NCI-H2196 treated with DMSO at 0.1 percent for 48 hours (cell line): Measurements from ENCODE around the gene SLAMF8.

ENCODE experiments used
- DNase-seq: peaks from one replicate; lab custom pipeline; 2025; ENCODE audit not compliant: unreplicated experiment; lab: John Stamatoyannopoulos, UW

The SLAMF8 gene

DNA sequence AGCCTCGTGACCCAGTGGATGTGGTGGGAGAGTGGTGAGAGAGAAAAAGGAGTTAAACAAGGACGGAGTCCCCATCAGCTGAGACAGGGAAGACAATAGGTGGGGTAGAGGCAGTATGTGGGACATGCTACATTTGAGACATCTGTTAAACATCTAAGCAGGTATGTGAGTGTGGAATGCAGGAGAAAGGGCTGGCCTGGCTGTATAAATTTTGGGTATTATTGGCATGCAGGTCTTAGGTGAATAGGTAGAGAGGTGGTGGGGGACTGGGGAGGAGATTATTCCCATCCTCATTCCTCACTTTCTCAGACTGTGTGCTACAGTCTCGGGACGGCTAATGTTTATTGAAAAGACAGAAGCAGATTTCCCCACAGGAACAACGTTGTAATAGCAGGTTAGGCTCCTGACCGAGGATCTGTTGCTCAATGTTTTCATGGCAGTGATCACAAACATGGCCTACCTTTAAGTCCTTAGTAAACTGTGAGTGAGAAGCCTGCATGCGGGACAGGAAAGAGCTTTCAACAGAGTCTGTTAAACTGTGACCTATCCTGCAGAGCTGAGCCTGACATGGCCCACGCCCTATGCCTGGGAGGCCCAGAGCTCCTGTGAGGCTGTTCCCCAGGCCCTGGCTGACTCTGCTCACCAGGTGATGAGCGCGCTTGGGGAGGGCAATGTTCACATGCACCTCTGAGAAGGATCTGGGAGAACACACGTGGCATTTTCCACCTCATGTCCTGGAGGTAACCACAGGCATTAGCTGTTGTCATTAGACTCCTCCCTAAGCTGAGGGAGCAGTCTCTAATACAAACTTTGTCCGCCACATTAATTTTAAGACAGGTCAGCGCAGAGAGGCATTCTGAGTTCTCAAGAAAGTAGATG is 19.3 kb downstream of the SLAMF8 start:
- no peak for DNase-seq

DNA sequence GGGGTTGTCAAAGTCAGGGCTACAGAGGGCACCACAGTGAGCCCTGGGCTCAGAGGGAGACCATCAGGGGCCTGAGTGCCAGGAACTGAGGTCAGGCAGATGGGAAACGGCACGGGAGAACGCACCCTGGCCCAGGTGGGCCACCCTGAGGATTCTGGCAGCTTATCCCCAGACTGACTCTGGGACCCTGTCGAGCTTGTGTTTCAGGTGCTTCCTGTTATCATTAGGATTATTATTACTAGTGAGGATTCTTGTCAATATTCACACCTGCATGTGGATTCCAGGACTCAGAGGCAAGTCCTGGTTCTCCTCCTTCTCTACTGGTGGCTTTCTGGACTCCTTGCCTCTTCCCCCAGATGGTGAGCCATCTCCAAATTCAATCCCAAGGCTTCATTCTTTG is 20.6 kb downstream of the SLAMF8 start:
- DNase-seq, result no peak

DNA sequence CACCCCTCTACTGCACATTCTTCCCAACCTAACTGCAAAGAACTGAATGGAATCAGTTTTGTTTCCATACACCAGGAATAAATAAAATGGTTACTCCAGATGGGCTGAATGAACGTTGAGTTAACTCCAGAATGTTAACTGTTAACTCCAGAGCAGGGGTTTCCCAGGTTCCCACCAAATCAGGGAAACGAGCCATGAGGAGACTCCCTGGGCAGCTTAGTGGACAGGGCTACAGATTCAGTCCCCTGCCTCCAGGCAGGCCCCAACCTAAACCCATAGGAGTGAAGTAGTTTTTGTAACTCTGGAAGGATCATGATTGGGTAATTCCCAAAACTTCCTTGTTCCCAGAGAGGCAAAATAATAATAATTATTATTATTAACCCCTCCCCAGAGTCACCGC is 21.7 kb downstream of the SLAMF8 start:
- no peak for DNase-seq

- no peak for DNase-seq
Observed at GRCh38 chr1:159849626-159850366, 23.1 kb downstream of the SLAMF8 start.

- no peak for DNase-seq
Observed at GRCh38 chr1:159851407-159851806, 24.7 kb downstream of the SLAMF8 start.

GRCh38 chr1:159853417-159854115 is 26.9 kb downstream of the SLAMF8 start:
- DNase-seq, result no peak

DNA sequence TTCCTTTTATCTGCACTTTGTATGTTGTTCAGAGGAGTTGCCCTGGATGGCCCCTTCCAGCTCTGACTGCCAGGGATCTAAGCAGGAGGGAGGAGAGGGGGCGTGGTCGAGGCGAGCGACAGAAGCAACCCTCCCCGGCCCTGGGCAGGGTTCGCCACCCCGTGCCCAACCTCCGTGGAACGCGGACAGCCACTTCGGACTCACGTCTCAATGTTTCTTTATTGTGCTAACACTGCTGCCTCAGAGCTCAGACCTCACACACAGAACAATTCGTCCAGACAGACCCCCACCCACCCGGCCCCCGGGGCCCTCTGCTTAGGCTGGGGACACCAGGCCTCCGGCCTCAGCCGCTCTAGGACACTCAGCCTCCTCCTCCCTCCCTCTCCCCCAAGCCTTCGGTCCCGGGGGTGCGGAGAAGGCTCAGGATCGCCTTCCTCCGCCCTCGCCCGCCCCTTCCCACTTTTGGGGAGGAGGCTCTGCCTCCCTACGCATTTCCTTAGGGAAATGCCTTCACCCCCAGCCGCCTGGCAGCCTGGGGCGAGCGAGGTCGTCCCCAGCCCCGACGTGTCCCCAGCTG is 27.5 kb downstream of the SLAMF8 start:
- peak; percentile 67 for DNase-seq

GRCh38 chr1:159854693-159855192 is 28.1 kb downstream of the SLAMF8 start:
- peak; percentile 70 for DNase-seq

DNA sequence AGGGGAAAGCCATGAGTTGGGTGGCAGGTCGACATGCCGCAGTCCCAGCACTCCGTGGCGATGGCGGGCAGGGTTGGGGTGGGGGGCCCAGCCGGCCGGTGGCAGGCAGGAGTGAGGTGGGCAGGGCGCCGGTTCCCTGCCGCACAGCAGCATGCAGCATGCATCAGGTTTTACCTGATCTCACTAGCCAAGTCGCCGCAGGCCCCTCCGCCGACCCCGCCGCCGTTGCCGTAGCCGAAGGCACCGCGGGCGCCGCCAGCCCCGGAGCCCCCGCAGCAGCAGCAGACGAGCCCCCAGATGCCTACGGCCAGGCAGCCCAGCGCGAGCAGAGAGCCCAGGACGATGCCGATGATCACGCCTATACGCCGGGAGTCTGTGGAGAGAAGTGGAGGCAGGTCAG is 29.0 kb downstream of the SLAMF8 start:
- no peak for DNase-seq

DNA sequence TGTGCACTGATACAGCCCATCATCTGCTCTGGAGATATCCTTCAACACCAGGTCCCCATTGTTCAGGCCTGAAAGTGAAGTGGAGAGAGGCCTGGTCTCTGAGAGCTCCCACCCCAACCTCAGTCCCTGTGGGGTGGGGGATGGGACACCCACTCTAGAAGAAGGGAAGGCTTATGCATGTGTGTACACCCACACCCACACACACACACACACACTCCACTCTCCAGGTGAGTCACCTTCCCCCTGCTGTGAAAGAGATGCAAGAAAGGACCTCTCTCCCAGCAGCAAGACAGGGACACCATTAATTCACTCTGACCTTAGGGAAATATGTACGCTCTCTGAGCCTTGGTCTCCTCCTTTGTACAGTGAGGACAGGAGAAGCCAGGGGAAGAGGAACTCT is 29.9 kb downstream of the SLAMF8 start:
- DNase-seq, result no peak

DNA sequence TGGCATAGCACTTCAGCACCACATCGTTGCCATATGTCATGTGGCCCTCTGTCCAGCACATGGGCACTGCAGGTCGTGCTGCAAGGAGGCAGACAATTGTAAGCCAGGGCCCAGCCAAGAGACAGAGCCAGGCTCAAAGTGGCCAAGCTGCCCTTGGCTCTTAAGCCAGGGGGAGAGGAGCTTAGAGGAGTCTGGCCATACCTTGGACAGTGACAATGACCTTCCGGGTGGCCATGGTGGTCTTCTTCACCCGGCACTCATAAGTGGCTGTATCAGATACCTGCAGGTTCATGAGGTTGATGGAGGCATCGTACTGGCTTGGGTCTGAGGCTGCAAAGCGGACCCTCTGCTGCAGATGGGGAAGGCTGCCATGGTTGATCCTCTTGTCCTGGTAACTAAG is 31.2 kb downstream of the SLAMF8 start:
- no peak for DNase-seq

DNA sequence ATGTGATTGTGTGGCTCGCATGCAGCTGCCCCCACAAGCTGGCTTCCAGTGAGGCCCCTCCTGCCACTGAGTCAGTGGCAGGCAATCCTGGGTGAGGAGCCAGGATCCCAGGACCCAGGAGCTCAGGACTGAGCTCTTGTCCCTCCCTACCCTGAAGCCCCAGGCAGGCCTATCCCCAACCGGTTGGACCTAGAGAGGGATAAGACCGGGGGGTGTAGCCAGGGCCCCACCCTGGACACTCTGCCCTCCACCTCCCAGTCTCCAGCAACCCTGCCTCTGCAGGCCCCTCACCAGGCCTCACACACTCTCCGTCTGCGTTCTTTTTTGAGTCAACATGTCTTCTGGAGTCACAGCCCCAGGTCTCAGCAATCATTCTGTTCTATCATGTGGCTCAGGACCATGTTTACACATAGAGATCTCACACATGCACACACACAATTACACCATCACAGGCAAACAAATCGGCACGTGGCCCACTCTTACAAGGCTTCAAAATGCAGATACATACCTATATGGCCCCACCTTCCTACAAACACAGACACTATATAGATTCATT is 33.2 kb downstream of the SLAMF8 start:
- DNase-seq, result no peak

- DNase-seq, result no peak
Observed at GRCh38 chr1:159860456-159860855, 33.8 kb downstream of the SLAMF8 start.

DNA sequence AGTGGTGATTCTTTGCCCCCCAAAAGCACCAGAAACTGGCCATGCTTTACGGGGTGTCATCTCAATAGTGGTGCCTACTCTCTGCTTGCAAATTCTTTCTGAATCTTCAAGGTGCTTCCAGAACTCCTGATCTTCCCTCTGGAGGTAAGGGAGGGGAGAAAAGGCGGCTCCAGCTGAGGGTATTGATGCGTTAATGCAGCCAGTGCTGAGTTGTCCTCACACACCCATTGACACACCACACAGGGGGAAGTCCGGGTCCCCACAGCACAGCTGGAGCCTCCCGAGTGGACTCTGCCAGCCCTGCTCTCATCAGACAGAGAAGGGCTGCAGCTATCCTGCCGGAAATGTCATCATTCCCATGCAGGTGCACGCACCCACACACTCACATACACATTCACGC is 34.5 kb downstream of the SLAMF8 start:
- no peak for DNase-seq

DNA sequence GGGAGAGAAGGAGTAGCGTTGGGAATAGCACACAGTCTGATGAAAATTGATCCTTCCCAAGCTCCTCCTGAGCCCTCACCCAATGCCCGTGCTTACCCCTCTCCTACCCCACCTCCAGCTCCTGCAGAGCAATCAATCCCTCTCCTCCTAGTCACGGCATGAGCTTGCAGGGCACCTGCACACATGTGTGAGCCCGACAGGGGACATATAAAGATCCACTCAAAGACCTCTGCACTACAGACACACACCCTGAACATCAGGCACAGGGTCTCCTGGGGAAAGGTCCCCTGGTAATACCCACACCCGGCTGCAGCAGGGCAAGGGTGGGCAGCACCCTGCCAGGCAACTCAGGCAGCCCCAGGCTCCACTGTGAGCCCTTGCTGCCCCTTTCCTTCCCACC is 35.4 kb downstream of the SLAMF8 start:
- DNase-seq, result no peak

GRCh38 chr1:159862557-159862956 is 35.9 kb downstream of the SLAMF8 start, which contains the start of gene VSIG8:
TSS of gene VSIG8 (minus strand) at chr1:159862657. CDS start at chr1:159862521, 136 bp downstream.
- no peak for DNase-seq

DNA sequence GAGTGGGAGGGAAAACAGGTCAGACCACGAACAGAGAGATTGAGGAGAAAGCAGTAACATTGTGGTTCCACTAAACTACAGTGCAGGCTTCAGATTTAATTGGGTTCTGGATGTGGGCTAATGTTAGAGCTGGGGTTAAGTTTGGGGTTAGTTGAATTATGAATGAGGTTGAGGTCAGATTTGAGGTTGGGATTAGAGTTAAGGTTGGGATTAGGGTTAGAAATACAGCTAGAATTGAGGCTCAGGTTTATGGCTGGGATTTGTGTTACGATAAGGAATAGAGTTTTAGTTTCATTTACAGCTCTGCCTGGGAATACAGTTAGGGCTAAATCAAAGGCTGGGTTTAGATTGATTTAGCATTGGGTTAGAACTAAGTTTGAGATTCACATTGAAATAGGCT is 37.6 kb downstream of the SLAMF8 start:
- no peak for DNase-seq

DNA sequence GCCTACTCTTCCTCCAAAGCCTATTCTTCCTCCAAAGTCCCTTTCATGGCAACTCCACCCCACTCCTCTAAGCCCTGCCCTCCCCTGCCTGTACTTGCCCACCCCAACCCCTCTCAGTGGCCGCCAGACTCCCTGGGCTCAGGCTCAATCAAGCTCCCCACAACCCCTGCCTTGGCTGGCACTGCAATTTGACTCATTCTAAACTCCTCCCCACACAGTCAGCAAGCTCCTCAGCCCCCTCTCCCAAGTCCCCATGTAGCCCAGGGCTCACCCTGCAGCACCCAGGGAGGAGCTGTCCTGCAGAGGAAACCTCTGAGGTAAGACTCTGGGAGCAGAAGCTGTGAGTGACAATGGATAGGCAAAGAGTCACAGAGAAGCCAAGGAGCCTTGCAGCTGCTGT is 39.4 kb downstream of the SLAMF8 start:
- DNase-seq, result no peak

DNA sequence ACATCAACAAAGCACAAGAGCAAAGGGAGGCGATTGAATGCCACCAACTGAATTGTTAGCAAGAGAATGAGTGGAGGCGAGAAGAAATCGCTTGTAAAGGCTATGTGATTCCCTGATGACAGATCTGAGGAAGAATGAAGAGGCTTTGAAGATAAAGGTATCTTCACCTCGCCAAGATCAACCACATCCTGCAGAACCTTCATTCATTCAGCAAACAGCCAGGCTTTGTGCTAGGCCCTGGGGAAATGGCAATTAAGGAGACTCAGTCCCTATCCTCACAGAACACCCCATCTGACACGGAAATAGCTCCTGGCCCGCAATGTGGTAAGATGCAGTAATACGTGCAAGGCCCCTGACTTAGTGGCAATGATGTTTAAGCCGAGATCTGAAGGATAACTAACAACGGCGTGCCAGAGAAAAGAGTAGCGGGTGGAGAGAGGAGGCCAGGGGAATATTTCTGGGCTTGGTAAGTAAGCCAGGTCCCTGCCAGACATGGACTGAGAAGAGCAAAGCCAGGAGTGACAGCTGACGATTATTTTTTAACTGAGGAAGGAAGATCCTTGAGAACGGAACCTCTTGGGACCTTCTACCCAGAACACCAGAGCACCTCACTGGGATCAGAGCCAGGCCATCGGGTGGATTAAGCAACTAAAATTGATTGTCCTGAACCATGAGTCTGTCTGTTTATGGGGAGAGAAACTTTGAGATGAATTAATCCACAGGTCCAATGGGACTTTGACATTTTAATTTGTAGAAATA is 40.4 kb downstream of the SLAMF8 start:
- peak; percentile 48 for DNase-seq

DNA sequence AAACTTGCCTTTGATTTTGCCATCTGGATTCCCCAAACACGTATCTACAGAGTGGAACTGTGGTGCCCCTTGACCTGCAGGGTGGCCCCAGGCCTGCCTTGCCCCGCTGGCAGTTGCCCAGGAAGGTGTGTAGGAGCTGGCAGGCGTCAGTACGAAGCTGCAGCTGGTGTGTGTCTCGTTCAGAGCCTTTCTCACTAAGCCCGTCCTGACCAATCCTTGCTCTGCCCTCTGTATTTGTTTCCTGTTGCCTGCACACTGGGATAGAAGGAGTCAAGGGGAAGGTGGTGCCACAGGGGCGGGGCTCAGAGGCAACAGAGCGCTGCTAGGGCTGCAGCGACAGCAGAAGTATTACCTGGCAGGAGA is 41.0 kb downstream of the SLAMF8 start:
- peak; percentile 94 for DNase-seq
